GM19397 (cell line): Measurements from ENCODE around the gene SEMA6B.
"Not testable (repeated sequence)": the region's sequence is repeated elsewhere in the genome, so short reads cannot be mapped to it uniquely, and the experiment has no call there.

ENCODE experiments used
- ATAC-seq: cut with Tn5 transposase; IDR thresholded peaks from one replicate; pipeline ENCODE4 v1.9.1; 2021; ENCODE audit warnings: mild to moderate bottlenecking, moderate library complexity; ENCODE audit not compliant: unreplicated experiment

The SEMA6B gene, protein sequence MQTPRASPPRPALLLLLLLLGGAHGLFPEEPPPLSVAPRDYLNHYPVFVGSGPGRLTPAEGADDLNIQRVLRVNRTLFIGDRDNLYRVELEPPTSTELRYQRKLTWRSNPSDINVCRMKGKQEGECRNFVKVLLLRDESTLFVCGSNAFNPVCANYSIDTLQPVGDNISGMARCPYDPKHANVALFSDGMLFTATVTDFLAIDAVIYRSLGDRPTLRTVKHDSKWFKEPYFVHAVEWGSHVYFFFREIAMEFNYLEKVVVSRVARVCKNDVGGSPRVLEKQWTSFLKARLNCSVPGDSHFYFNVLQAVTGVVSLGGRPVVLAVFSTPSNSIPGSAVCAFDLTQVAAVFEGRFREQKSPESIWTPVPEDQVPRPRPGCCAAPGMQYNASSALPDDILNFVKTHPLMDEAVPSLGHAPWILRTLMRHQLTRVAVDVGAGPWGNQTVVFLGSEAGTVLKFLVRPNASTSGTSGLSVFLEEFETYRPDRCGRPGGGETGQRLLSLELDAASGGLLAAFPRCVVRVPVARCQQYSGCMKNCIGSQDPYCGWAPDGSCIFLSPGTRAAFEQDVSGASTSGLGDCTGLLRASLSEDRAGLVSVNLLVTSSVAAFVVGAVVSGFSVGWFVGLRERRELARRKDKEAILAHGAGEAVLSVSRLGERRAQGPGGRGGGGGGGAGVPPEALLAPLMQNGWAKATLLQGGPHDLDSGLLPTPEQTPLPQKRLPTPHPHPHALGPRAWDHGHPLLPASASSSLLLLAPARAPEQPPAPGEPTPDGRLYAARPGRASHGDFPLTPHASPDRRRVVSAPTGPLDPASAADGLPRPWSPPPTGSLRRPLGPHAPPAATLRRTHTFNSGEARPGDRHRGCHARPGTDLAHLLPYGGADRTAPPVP

DNA sequence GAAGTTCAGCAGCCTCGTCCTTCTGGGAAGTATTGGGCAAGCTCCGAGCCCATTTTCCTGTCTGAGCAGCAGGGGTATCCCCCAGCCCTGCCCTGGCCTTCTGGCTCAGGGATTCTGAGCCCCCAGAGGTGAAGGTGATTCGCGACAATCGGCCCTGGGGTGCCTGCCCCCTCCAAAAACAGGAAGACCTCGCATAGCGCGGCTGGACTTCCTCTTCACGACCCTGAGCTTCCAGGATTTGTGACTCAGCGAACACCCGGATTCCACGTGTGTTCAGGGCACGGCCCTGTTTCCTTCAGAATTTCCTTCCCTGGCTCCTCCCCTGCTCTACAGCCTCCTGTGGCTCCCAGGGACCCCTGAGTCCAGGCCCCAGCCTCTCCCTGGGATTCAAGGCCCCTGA lies at the start of gene SEMA6B:
Gene SEMA6B, minus strand, starts transcription at position 116 of the 400 bp plus-strand sequence. CDS start 1,227 bp downstream, outside the sequence.
- ATAC-seq: no peak

DNA sequence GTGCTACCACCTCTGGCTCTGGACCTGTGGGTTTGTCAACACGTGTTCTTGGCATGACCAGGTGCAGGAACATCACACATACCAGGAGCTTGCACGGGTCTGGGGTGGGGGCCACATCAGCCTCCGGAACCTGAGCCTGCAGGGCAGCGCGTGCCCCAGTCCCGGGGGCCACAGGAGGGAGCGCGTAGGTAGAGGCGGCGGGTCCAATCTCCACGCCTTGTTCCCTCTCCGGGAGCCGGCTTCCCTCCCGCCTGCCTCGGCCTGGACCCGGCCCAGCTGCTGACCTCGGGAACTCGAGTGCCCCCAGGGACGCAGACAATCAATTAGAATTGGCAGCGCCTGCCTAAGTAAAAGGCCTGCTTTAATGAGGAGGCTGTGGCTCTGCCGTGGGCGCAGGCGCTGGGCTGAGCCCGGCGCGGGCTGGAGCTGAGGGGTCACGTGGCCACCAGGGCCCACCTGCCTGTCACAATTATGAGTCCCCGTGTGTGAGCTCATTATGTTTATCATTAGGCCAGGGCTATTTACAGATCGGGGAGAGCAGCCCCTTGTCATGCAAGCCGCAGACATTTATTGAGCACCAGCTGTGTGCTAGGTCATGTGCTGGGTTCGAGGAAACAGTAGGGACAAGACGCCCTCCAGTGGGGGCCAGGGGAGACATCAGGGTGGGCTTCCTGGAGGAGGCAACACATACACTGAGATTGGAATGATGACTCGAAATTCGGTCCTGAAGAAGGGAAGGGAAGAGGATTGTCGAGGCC lies 47.6 kb upstream of the SEMA6B start:
- no peak for ATAC-seq

DNA sequence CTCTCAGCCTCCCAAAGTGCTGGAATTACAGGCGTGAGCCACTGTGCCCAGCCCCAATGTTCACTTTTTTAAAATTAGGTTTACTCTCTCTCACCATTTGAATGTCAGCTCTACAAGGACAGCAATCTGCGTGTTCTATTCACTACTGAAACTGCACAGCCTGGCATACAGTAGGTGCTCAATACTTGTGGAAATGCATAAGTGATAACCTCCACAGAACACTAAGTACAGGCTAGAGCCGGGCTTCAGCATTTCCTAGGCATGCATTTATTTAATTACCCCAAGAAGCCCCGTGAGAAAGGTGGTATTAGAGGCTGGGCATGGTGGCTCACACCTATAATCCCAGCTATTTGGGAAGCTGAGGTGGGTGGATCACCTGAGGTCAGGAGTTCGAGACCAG lies 46.7 kb upstream of the SEMA6B start:
- no peak for ATAC-seq

GRCh38 chr19:4604912-4605311 lies 45.4 kb upstream of the SEMA6B start:
- no peak for ATAC-seq

DNA sequence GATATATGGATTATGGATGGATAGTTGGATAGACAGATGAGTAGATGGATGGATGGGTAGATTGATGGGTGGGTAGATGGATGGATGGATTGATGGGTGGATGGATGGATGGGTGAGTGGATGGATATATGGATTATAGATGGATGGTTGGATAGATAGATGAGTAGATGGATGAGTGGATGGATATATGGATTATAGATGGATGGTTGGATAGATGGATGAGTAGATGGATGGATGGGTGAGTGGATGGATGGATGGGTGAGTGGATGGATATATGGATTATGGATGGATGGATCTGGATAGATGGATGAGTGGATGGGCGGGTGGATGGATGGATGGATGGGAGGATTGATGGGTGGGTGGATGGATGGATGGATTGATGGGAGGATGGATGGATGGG lies 43.4 kb upstream of the SEMA6B start:
- ATAC-seq: no peak

DNA sequence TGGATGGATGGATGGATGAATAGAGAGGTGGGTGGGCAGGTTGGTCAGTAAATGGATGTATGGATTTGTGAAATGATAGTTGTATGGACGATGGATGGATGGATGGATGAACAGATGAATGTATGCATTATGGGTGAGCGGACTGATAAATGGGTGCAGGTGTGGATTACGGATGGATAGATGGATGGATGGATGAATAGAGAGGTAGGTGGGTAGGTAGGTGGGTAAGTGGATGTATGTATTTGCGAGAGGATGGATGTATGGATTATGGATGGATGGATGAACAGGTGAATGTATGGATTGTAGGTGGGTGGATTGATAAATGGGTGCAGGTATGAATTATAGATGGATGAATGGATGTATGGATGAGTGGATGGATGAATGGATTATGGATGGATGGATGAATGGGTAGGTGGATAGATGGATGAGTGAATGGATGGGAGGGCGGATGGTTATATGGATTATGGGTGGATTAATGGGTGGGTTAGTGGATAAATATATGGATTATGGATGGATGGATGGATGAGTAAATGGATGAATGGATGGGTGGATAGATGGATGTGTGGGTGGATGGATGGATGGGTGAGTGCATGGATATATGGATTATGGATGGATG lies 42.8 kb upstream of the SEMA6B start:
- no peak for ATAC-seq

- ATAC-seq: no peak
These were observed 41.4 kb upstream of the SEMA6B start for GRCh38 chr19:4600893-4601292.

GRCh38 chr19:4600082-4600481 lies 40.6 kb upstream of the SEMA6B start:
- ATAC-seq: no peak

GRCh38 chr19:4598712-4599111 lies 39.2 kb upstream of the SEMA6B start:
- no peak for ATAC-seq

DNA sequence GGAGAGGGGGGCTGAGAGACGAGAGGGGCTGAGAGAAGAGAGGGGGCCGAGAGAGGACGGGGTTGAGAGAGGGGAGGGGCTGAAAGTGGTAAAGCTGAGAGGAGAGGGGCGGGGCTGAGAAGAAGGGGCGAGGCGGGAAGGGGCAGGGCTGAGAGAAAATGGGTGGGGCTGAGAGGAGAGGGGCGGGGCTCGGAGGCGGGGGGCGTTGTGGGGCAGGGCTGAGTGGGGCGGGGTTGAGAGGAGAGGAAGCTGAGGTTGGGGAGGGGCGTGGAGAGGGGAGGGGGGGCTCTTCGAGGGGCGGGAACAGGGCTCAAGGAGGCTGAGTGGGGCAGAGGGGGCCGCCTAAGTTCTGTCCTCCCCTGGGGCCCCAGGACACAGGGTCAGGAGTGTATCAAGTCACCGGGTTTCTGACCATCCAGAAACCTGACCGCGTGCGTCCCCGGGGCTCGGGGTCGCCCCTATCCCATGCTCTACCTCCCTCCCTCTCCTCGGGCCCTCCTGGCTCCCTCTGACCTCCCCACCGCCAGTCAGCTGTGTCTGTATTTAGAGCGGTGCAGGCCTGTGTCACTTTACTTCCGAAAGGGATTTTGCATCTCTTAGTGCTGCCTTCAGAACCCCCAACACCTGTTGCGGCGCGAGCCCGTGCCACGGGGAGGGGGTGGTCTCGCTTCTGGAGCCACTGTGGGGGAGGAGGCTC lies 38.6 kb upstream of the SEMA6B start:
- no peak for ATAC-seq

GRCh38 chr19:4597278-4597974 lies 37.9 kb upstream of the SEMA6B start:
- ATAC-seq: no peak

GRCh38 chr19:4596033-4596904 lies 36.8 kb upstream of the SEMA6B start:
- no peak for ATAC-seq

- ATAC-seq: not testable (repeated sequence)
These were observed 35.7 kb upstream of the SEMA6B start for GRCh38 chr19:4595158-4595557.

DNA sequence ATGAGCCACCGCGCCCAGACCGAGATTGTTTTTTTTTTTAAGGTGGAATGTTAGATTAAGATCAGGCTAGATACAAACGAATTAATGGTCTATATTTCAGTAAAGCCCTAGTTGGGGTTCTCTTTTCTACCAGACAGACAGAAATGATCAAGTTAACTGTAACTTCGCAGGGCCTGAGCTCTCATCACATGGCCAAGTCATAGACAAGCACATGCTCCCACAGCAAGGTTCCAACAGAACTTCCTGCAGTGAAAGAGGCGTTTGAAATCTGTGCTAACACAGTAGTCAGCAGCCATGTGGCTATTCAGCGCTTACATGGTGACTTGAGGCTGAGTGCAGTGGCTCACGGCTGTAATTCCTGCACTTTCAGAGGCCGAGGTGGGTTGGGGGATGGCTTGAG lies 34.7 kb upstream of the SEMA6B start:
- ATAC-seq: no peak

- ATAC-seq: no peak
These were observed 33.9 kb upstream of the SEMA6B start for GRCh38 chr19:4593409-4593851.

GRCh38 chr19:4592445-4592844 lies 33.0 kb upstream of the SEMA6B start:
- ATAC-seq: no peak

DNA sequence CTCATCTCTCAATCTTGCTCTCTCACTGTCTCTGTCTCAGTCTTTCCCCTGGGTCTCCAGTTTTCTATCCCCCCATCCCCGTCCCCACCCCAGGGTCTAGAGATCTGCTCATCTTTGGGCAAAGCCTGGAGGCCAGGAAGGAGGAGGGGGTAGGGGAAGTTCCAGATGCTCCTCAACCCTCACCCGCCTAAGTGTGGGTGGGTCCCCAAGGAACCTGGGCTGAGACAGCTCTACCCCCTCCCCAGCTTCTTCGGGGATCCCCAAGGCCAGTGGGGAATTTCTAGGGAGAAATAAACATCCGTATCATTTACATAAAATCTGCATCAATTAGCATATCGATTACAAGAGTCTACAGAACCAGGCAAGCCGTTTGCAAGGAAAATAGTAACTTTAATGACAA lies 31.8 kb upstream of the SEMA6B start:
- ATAC-seq: no peak

GRCh38 chr19:4590559-4590958 lies 31.1 kb upstream of the SEMA6B start:
- no peak for ATAC-seq
